Activated CD4-positive, alpha-beta T cell treated with anti-CD3 and anti-CD28 coated beads, Interleukin-10, Interleukin-2, amounts not matched to agents 100 ng/mL and 50 ng/mL, durations not matched to agents 16 hours and 8 hours (primary cell): ENCODE measurements around the gene LGALS9B.
"Not testable (repeated sequence)": the region's sequence is repeated elsewhere in the genome, so short reads cannot be mapped to it uniquely, and the experiment has no call there.

Experiments used
- DNase-seq: peaks from one replicate; pipeline ENCODE4 v3.0.0-alpha.2; 2020

The LGALS9B gene

DNA sequence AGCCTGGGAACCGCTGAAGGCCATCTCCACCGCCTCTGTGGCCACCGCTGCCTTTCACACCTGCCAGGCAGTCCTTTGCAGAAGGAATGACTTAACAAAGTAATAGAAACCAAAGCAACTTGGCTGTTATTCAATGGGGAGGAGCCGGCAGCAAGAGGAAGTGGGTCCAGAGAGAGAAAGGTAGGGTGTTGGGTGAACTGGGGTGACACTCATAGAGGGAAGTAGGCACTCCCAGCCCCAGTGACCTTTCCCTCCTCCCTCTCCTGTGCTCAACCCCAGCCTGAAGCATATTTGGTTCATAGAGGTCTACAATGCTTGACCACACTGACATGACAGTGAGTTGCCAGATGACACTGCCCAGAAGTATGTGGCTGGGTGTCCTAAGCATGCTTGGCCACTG, at the start of gene LGALS9B:
Gene LGALS9B (minus strand): TSS at position 93 of the 400 bp plus-strand sequence. CDS start 69 bp downstream, at position 24.
- not testable (repeated sequence) for DNase-seq

DNA sequence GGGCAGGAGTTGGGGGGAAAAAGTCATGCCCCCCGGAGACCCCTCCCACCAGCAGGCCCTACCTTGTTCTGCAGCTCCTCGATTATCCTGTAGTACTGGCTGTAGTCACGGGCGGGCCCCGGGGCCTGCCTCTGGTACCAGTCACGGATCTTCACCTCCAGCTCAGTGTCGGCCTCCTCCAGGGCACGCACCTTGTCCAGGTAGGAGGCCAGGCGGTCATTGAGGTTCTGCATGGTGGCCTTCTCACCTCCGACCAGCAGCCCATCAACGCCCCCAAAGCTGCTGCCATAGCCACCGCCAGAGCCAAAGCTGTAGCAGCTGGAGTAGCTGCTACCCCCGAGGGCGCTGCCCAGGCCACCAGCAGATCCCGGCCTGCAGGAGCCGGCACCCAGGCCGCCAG, 49.6 kb upstream of the LGALS9B start:
- DNase-seq, result not testable (repeated sequence)

DNA sequence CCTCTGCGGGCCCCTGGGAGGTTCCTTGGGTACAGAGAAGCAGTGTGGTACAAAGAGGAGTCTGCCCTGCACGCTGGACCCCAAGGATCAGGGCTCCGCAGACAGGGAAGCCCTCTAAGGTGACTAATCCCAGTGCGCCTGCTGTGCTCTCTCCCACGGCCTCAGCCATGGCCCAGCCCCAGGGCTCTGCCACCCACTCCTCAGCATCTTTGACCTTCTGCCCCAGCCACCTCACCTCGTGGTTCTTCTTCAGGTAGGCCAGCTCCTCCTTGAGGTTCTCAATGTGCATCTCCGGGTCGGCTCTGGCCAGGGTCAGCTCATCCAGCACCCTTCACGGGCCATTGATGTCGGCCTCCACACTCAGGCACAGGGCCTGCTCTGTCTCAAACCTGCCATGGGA, 47.8 kb upstream of the LGALS9B start:
- DNase-seq, result not testable (repeated sequence)

DNA sequence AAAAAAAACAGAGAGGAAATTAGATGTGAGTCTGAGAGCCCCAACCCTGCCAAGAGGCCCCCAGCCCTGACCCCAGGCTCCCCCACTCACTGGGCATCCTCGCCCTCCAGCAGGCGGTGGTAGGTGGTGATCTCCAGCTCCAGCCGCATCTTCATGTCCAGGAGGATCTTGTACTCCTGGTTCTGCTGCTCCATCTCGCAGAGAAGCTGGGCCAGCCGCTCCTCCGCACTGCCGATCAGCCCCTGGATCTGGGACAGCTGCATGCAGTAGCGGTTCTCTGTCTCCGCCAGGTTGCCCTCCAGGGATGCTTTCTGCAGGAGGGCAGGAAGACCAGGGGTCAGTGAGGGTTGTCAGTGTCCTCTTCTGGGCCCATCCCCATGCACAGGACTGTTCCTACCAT, 46.2 kb upstream of the LGALS9B start:
- not testable (repeated sequence) for DNase-seq

DNA sequence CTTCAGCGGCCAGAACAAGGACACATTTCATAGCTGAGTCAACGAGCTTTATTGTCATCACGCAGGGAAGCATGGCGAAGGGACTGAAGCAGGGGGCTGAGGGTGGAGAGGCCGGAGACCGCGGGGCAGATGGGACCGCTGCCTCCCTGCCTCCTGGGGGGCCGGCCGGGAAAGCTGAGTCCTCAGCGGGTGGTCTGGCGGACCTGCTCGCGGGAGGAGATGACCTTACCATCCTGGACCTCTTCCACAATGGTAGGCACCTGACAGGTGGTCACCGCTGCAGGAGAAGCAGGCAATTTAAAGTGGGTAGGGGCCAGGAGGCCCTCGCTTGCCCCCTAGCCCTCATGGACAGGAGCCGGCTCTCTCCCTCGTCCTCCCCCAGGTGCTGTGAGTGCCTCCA, 45.0 kb upstream of the LGALS9B start:
- not testable (repeated sequence) for DNase-seq

DNA sequence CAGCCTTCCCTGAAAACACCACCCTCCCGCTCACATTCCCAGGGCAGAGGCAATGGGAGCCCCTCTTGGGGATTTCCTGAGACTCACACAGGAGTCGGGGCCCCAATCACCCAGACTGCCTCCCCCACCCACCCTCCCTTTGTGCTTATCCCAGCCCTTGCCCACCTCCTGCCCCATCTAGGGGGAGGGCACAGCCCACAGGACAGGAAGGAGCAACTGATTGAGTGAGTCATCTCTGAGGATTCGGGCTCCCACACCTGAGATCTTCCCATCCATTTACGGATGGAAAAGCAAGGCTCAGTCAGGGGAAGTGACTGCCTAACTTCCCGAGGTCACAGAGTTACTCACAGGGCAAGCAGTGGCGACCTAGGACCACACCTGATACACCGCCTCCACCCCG, 44.4 kb upstream of the LGALS9B start:
- DNase-seq, result not testable (repeated sequence)

DNA sequence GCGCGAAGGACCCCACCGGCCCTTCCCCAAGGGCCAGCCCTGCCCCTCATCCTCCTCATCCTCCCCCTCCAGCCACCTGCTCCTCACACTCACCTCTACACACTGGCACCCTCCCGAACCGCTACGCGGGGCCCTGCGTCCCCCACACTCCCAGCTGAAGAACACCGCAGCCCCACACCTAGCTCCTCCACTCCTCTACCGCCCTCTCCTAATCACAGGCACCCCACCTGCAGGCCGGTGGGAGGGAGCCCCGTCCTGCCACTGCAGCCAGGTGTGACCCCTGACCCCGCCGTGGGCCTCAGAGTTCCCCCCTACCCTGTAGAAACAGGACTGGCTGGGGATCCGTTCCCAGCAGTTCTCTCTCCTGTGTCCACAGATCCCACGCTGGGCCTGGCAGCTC, 38.0 kb upstream of the LGALS9B start:
- not testable (repeated sequence) for DNase-seq

DNA sequence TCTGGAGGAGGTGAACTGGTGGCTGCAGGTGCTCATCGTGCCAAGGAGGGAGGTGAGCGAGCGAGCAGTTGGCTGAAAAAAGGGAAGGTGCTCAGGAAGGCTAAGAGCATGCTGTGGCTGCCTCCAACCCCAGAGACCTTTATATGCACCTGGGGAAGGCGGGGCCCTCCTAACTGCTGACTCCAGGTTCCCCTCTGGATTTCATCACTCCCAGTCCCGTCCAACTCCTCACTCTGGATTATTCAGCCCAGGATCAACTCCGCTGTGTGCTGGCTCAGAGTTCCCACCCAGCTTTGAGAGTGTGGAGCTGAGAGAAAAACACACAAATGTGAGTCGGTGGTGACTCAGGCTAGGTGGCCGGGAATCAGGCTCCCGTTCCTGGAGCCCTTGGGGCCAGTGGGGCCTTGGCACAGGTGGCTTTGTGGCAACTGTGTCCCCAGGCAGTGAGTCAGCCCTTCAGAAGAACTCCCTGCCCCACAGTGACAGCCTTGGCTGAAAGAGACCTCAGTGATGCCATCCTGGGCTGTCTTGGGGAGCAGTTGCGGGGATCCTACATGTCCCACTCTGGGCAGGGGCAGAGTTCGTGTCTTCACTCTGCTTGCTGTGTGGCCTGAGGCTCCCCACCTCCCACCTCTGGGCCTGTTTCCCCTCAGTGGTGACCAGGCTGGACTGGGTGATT, 37.2 kb upstream of the LGALS9B start:
- not testable (repeated sequence) for DNase-seq

DNA sequence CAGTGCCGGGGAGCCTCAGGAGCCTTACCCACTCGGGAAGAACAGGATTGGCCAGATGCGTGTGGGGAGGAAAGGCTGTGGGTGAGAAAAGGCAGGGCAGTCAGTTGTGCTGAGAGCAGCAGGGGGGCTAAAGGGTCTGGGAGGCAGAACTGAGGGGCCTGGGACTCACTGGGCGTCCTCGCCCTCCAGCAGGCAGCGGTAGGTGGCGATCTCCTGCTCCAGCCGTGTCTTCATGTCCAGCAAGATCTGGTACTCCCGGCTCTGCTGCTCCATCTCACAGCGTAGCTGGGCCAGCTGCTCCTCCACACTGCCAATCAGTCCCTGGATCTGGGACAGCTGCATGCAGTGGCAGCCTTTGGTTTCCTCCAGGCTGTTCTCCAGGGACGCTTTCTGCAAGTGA, 34.6 kb upstream of the LGALS9B start:
- not testable (repeated sequence) for DNase-seq

DNA sequence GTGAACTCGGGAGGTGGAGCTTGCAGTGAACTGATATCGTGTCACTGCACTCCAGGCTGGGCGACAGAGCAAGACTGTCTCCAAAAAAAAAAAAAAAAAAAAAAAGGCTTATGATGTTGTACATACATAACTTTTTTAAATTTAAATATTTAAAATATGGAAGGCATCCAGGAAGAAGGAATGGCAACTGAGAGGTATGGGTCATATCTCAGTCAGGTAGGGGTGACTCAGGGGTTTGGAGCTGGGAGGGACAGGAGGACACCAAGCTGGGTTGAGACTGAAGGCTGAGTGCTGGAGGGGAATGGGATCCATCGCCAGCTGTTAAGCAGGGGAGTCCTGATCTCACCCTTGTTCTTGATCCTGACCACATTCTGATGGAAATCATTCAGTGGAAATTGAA, 33.0 kb upstream of the LGALS9B start:
- not testable (repeated sequence) for DNase-seq

DNA sequence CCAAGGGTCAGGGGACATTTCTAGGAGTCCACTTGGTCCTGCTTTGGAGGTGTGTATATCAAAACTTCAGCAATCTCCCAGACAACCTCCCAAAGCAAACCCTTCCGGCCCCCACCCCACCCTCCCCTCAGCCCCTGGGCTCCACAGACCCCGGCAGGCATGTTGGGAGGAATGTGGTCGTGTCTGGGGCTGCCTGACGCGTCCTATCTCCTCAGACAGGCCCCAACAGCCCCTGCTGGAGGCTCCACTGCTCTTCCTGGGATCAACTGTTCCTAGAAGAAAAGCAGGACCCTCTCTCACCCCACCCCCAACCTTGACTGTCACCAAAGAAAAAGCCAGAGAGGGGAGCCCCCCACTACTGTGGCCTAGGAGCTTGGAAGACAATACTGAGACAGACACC, 28.1 kb upstream of the LGALS9B start:
- not testable (repeated sequence) for DNase-seq

DNA sequence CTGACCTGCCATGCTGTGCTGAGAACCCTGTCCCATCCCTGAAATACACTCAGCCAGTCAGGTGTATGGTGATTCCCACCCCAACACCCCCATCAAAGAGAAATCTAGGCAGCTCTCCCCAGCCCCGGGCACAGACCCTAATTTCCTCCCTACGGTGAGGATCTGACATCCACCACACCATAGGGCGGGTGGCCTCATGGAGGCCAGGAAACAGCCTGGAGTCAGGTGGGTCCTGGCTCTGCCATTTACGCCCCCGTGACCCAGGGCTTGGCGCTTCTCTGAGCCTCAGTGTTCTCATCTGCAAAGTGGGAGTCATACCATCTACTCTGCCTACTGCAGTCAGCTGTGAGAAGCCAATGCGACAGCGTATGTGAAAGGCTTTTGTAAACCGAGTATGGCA, 27.4 kb upstream of the LGALS9B start:
- DNase-seq, result not testable (repeated sequence)

DNA sequence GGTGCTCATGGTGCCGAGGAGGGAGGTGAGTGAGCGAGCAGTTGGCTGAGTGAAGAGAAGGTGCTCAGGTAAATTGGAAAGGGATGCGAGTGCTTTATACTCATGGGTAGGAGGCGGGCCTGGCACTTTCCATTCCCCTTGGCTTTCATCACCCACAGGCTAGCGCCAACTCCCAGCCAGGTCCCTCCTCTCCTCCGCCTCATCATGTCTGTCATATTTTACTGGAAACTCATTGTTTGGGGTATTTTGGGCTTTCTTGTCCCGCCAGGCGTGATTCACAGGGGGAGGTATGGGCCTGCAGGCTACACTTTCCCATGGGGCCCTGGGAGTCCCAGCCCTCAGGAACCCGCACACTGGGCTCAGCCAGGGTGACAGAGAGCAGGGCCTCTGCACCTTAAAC, 26.8 kb upstream of the LGALS9B start:
- not testable (repeated sequence) for DNase-seq

DNA sequence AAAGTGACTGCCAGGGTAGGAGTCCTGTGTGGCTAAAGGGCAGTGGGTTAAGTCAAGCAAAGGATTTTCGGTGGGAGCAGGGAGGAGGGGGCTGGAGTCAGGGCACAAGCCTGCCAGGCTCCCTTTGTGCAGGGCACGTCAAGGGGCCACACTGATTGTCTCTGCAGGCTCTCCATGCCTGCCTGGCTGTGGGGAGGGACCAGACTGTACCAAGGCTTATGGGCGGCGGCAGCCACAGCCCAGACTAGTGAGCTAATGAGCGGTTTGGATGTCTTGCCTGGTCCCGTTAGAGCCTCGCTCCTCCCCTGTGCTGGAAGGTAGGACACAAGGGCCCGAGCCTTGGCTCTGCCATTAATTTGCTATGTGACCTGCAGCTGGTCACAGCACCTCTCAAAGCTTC, 25.6 kb upstream of the LGALS9B start:
- not testable (repeated sequence) for DNase-seq

DNA sequence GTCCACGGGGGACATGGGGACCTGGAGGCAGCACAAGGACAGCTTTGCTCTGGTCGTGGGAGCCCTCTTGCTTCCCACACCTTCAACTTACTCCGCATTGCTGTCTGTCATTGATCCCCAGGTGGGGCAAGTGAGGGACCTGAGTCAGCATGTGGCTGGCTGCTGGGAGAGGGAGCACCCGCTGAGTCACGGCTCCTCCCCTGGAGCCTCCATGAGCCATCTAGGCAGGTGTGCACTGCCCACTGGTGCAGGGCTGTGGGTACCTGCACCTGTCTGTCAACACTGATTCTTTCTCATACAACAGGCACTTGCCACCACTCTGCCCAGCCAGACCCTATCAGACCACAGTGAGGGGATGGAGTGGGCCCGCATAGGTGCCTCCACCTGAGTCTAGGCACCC, 24.8 kb upstream of the LGALS9B start:
- not testable (repeated sequence) for DNase-seq

DNA sequence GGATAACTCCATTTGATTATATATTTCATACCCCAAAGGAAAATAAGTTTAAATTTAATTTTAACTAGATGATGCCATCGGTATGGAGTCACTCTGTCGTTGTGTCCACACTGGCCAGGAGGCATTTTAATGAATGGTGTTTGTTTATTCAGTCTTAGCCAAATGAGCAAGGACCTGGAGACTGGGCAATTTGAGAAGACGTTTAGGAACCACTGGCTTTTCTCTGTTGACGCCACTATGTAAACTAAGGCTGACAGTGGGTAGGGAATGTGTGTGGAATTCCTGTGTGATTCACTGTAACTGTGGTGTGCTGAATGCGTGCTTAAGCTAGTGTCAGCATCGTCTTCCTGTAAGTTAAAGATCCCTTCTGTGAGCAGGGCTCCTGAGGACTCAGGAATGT, 17.6 kb upstream of the LGALS9B start:
- DNase-seq, result not testable (repeated sequence)

DNA sequence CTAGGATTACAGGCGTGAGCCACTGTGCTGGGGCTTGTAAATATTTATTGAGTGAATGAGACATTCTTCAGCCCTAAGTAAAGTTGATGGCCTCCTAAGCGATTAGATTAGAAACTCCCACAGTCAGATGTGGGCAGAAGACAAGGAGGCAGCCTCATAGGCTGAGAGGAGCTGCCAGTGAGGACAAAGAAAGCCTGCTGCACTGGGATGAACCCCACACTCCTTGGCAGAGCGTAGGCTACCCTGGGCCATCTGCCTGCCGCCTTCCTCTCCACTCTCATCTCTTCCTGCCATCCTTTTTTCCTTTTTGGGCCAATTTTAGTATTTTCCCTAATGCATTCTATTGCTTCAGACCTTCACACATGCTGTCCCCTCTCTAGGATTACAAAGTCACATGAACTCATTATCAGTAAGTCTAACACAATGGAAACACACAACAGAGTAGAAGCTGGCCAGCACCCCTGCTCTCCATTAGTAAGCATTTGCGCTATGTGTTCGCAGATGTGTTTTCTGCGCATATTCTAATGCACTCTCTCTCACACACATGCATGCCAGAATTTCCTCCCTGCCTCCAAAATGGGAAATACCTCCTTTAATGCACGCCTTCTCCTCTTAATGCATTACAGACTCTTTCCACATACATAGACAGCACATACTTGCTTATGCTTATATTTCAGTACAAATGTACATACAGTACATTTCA, 12.7 kb upstream of the LGALS9B start:
- not testable (repeated sequence) for DNase-seq

DNA sequence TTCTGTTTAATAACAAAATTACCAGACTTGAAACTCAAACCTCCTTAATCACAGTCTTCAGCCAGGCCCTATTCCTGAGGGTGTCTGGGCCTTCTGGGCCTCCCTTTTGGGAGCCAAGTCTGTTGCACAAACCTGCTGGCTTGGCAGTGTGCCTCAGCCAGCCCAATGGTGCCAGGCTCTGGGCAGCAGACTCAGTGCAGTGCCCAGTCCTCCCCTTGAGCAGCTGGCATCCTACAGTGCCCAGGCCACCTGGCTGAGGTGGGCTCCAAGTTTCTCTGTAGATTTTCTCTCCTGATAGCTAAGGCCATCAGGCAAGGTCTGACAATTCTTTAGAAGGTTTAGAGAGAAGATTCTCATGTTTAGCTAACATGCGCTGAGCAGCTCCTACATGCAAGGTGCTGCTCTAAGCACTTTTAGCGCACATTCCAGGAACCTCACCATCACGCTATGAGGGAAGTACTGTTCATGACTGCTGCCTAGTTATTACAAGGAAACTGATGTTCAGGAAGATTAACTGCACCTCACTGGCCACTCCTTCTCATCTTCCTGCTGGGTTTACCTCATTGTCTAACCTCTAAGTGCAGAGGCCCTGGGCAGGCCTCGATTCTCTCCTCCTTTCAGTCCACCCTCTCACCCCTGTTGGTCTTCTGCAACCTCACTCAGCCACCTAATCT, 10.2 kb upstream of the LGALS9B start:
- not testable (repeated sequence) for DNase-seq

DNA sequence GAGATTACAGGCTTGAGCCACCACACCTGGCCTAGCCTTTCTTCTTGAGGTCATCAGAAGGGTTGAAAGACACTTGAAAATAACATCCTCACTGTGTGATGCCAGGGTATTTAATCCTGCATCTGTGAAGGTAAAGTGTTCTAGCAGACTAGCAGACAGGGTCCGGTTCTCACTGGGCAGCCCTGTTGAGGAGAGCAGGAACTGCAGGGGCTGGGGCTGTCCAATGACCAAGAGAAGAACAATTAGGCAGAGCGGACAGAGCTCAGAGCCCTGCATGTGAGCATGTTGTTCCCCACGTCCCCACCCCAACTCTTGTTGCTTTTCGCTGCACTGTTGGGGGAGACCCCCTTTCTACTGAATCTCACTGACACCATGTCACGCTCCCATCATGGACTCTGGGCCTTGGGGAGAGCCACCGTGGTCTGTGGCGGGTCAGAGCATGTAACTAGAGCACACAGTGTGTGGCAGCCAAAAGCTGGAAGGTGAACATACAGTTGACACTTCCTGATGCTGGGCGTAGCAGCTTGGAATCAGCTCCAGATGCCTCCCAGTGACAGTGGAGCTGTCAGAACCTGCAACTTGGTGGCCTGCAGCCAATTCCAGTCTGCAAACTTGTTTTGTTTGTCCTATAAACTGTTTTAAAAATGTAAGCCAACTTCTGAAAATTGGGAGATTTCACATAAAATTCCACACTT, 7.9 kb upstream of the LGALS9B start:
- not testable (repeated sequence) for DNase-seq

DNA sequence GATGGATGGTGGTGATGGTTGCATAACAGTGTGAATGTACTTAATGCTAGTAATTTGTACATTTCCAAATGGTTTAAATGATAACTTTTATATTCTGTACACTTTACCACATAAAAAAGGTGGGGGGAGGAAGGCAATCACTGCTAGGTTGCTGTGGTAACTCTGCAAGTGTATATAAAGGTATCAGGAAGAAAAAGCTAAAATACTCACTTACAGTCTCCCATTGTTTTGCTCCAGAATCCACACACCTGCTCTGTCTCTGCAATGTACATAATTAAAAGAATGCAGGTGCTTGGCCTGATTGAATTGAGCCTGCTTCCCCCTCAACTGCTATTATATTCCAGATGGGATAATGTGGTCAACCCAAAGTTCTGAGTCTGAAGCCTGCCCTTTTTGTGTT, 6.7 kb upstream of the LGALS9B start:
- DNase-seq, result not testable (repeated sequence)

DNA sequence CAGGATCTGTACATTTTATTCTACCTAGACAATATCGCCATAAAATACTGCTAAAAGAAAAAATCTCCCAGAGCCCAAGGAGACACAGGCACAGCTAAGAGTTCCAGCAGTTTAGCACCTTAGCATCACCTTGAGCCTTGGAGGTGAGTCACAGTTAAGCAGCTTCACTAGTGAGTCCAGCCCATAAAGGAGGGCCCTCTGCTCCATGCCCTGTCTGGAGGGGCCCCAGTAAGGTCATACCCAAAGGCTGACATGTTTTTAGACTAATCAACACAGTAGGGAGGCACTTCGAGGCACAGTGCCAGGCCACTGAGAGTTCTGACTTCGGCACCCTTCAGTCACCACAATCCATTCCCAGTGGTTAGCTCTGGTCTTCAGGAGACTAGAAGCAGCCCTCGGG, 2.6 kb upstream of the LGALS9B start:
- not testable (repeated sequence) for DNase-seq

DNA sequence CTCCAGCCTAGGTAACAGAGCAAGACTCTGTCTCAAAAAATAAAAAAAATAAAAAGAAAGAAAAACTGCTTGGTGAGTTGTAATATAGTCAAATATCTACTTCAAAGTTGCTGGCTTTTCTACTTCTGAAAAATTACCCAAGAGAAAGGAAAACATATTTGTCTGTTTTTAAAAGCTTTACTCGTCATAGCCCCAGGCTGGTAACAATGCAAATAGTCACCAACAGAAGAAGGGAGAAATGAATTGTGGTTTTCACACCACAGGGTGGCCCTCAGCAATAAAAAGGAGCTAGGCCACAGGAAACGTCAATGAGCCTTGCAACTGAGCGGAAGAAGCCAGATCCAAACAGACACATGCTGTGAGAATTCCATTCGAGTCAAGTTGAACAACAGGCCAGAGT, 1.8 kb upstream of the LGALS9B start:
- not testable (repeated sequence) for DNase-seq

DNA sequence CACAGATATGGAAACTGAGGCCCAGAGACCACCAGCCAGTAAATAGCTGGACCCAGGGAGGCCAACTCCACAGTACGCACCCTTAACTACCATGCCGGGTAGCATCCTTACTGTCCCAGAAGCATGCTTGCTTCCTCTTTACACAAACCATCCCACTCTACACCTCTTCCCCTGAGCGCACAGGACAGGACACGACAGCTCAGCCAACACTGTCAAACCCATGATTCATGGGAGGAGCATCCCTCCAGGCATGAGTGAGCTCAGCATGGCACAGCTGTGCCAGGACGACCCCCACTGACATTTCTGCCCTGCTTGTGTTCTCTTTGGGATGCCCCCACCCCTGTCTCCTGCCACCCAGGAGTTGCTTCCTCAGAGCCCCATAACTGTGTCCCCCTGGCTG, 340 bp downstream of the LGALS9B start:
- DNase-seq, result not testable (repeated sequence)
